ENCODE results near the gene C3orf52. TPM values are rescaled to one million over a fixed set of nuclear protein-coding genes. Genes with fewer than 3 reads are reported as not detected.

The C3orf52 gene
- total and polyA plus RNA-seq, 10 of the 15 experiments (the other 5 are each of a cell fraction or from before 2014, with no cell fraction given): 0.15 to 1.9 (median 0.73) TPM

DNA sequence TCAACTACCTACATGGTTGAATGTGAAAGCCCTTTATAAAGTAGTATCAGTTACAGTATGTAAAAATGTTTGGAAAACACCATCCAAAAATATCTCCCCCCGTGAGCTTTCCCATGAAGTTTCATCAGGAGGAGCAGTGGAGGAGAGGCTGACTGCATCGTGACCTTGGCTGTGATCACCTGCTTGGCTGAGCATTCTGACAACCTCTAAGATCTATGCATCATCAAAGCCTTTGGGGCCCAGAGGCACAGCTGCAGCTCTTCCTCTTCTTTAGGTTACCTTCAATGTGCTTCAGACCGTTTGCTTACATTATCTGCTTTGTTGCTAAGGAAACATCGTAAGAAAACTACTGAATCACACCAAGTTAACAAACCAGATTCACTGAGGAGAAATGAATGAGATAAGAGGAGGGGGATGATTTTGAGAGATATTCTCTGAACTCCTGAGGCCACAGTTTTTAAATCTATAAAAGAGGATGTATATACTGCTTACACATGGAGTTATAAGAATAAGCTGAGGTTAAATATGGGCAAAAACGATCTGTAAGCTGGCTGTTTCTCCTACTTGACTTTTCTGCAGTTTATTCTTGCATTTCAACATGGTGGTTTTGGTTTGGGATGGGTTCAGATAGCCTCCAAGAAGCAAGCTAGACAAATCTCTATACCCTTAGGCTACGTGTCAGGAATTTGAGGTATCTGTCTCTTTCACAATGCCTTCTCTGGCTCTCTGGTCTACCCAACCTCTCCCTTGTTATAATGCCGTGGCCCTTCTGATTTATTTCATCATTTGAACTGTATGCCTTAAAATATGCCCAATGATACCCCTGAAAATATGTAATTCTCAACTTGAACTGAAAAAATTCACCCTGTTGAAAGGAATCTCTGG is 42.9 kb downstream of the C3orf52 start (continued):
- TF ChIP-seq SKIL (IDR thresholded peaks at IDR 0.05; ENCODE audit: low read depth, poor library complexity, severe bottlenecking) (no peak), RELA (IDR thresholded peaks at IDR 0.05; ENCODE audit: borderline replicate concordance, partially characterized antibody) (no peak), SUPT20H (IDR thresholded peaks at IDR 0.05; ENCODE audit: borderline replicate concordance, control insufficient read depth, low read depth, low read length) (no peak), RFX5 (IDR thresholded peaks at IDR 0.05; ENCODE audit: low read depth, low read length) (no peak), EGR1 (IDR thresholded peaks at IDR 0.05; ENCODE audit: borderline replicate concordance in 1 of 2, low read depth in 2 of 2, low read length in 2 of 2) (no peak), NR2C2 (IDR thresholded peaks at IDR 0.05; ENCODE audit: borderline replicate concordance, control insufficient read depth, insufficient read length, low read depth) (no peak), ZNF207 (IDR thresholded peaks at IDR 0.05; ENCODE audit: borderline replicate concordance) (no peak; the same call in 1 of the 2 replicates), RCOR1 (conservative IDR thresholded peaks at IDR 0.05; ENCODE audit: low read depth, low read length) (no peak), NR2F1 (conservative IDR thresholded peaks at IDR 0.05) (0 out of 2 replicates have a peak, but pooled peaks have one; percentile 27), MTA3 (IDR thresholded peaks at IDR 0.05; ENCODE audit: borderline replicate concordance, low read length) (no peak), IKZF1 (conservative IDR thresholded peaks at IDR 0.05) (peak; percentile 71; the same call in 1 of the 2 replicates), CREM (IDR thresholded peaks at IDR 0.05; ENCODE audit: low read depth) (peak; percentile 69), SUZ12 (IDR thresholded peaks at IDR 0.05; ENCODE audit: unreplicated experiment) (no peak), CTCF (IDR thresholded peaks at IDR 0.05 in 2 of 3, conservative IDR thresholded peaks at IDR 0.05 in 1 of 3; ENCODE audit: control insufficient read depth in 2 of 3, extremely low read depth in 1 of 3, insufficient read depth in 1 of 3, low read depth in 3 of 3, low read length in 3 of 3) (no peak), NRF1 (conservative IDR thresholded peaks at IDR 0.05; ENCODE audit: low read depth, low read length) (no peak), TCF12 (IDR thresholded peaks at IDR 0.05; ENCODE audit: low read depth, low read length) (peak; percentile 86)
- TF ChIP-seq, protein P1, sequence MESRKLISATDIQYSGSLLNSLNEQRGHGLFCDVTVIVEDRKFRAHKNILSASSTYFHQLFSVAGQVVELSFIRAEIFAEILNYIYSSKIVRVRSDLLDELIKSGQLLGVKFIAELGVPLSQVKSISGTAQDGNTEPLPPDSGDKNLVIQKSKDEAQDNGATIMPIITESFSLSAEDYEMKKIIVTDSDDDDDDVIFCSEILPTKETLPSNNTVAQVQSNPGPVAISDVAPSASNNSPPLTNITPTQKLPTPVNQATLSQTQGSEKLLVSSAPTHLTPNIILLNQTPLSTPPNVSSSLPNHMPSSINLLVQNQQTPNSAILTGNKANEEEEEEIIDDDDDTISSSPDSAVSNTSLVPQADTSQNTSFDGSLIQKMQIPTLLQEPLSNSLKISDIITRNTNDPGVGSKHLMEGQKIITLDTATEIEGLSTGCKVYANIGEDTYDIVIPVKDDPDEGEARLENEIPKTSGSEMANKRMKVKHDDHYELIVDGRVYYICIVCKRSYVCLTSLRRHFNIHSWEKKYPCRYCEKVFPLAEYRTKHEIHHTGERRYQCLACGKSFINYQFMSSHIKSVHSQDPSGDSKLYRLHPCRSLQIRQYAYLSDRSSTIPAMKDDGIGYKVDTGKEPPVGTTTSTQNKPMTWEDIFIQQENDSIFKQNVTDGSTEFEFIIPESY (IDR thresholded peaks at IDR 0.05): no peak
- TF ChIP-seq, protein P2, sequence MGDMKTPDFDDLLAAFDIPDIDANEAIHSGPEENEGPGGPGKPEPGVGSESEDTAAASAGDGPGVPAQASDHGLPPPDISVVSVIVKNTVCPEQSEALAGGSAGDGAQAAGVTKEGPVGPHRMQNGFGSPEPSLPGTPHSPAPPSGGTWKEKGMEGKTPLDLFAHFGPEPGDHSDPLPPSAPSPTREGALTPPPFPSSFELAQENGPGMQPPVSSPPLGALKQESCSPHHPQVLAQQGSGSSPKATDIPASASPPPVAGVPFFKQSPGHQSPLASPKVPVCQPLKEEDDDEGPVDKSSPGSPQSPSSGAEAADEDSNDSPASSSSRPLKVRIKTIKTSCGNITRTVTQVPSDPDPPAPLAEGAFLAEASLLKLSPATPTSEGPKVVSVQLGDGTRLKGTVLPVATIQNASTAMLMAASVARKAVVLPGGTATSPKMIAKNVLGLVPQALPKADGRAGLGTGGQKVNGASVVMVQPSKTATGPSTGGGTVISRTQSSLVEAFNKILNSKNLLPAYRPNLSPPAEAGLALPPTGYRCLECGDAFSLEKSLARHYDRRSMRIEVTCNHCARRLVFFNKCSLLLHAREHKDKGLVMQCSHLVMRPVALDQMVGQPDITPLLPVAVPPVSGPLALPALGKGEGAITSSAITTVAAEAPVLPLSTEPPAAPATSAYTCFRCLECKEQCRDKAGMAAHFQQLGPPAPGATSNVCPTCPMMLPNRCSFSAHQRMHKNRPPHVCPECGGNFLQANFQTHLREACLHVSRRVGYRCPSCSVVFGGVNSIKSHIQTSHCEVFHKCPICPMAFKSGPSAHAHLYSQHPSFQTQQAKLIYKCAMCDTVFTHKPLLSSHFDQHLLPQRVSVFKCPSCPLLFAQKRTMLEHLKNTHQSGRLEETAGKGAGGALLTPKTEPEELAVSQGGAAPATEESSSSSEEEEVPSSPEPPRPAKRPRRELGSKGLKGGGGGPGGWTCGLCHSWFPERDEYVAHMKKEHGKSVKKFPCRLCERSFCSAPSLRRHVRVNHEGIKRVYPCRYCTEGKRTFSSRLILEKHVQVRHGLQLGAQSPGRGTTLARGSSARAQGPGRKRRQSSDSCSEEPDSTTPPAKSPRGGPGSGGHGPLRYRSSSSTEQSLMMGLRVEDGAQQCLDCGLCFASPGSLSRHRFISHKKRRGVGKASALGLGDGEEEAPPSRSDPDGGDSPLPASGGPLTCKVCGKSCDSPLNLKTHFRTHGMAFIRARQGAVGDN (IDR thresholded peaks at IDR 0.05): peak; percentile 94
